H1 (cell line): ENCODE measurements around the gene PLGRKT. TPM values are rescaled to one million over a fixed set of nuclear protein-coding genes. Genes with fewer than 3 reads are reported as not detected.
"Not testable (repeated sequence)": the region's sequence is repeated elsewhere in the genome, so short reads cannot be mapped to it uniquely, and the experiment has no call there.

Source experiments
- CTCF ChIA-PET: fragments of 300-600 bp; sonication (Branson Sonifier 250); formaldehyde crosslinking; loops from one replicate; lab custom pipeline; 2021; ENCODE audit not compliant: partially characterized antibody; lab: Charles Lee
- POLR2A ChIA-PET: fragments of 300-600 bp; sonication (Branson Sonifier 250); formaldehyde crosslinking; loops from one replicate; lab custom pipeline; 2021; ENCODE audit warnings: inconsistent platforms; ENCODE audit not compliant: partially characterized antibody; lab: Charles Lee
- DNase-seq, 2 experiments: peaks; one replicate each; pipeline versions ENCODE4 v3.0.0 to v3.0.0-alpha.2; 2010 to 2022; ENCODE audit warnings: low spot score in 2 of 2, low read depth in 1 of 2, mixed read lengths in 1 of 2
- FAIRE-seq: peaks from 2 replicates; lab custom pipeline; 2011; peaks lifted over from hg19 to GRCh38; lab: Jason Lieb, UNC
- H2AFZ ChIP-seq: 2 replicates; pipeline ENCODE4 v1.8.1; 2012; ENCODE audit warnings: low read length, inconsistent platforms
- H2AK5ac ChIP-seq: 2 replicates; pipeline ENCODE4 v1.6.1; 2013; ENCODE audit warnings: low read depth, low read length
- H2BK120ac ChIP-seq: replicated peaks from 2 replicates; pipeline ENCODE3; 2013; ENCODE audit warnings: low read depth, low read length, inconsistent platforms
- H2BK12ac ChIP-seq: 2 replicates; pipeline ENCODE4 v1.6.1; 2013; ENCODE audit warnings: low read depth, low read length
- H2BK15ac ChIP-seq: 2 replicates; pipeline ENCODE4 v1.6.1; 2013; ENCODE audit warnings: low read length
- H2BK20ac ChIP-seq: 2 replicates; pipeline ENCODE4 v1.6.1; 2013; ENCODE audit warnings: low read length
- H2BK5ac ChIP-seq: 2 replicates; pipeline ENCODE4 v1.6.1; 2013; ENCODE audit warnings: low read depth, low read length
- H3K14ac ChIP-seq: 2 replicates; pipeline ENCODE4 v1.6.1; 2013; ENCODE audit warnings: inconsistent platforms; ENCODE audit not compliant: insufficient read length
- H3K18ac ChIP-seq: 2 replicates; pipeline ENCODE4 v1.6.1; 2013; ENCODE audit warnings: low read length; ENCODE audit errors: extremely low read depth
- H3K23ac ChIP-seq: 2 replicates; pipeline ENCODE4 v1.6.1; 2013; ENCODE audit warnings: inconsistent platforms; ENCODE audit not compliant: insufficient read length
- H3K23me2 ChIP-seq: 2 replicates; pipeline ENCODE4 v1.6.1; 2013; ENCODE audit warnings: low read depth, low read length
- H3K27ac ChIP-seq: 2 replicates; pipeline ENCODE4 v1.6.1; 2011; ENCODE audit warnings: low read depth, low read length, inconsistent platforms
- H3K27me3 ChIP-seq, 4 experiments: replicated peaks in 1 of 4; 1 replicate in 1 of 4; 2 replicates in 3 of 4; pipeline versions ENCODE4 v1.6.1 to v1.8.1; 2011 to 2013; ENCODE audit warnings: low read length in 3 of 4, mild to moderate bottlenecking in 3 of 4, inconsistent platforms in 2 of 4, mixed read lengths in 2 of 4, moderate library complexity in 1 of 4; ENCODE audit not compliant: control insufficient read depth in 3 of 4, insufficient read depth in 3 of 4; ENCODE audit errors: extremely low read depth in 1 of 4
- H3K36me3 ChIP-seq, 4 experiments: 2 replicates each; pipeline versions ENCODE4 v1.6.1 to v1.8.1; 2011 to 2013; ENCODE audit warnings: mild to moderate bottlenecking in 4 of 4, low read length in 3 of 4, moderate library complexity in 2 of 4, control low read depth in 1 of 4, inconsistent platforms in 1 of 4; ENCODE audit not compliant: insufficient read depth in 4 of 4, control insufficient read depth in 2 of 4
- H3K4ac ChIP-seq: replicated peaks from 2 replicates; pipeline ENCODE3; 2013; ENCODE audit warnings: low read length, low read depth, mixed read lengths, inconsistent platforms; ENCODE audit not compliant: insufficient read length
- H3K4me1 ChIP-seq, 4 experiments: replicated peaks in 1 of 4; 1 replicate in 1 of 4; 2 replicates in 3 of 4; pipeline versions ENCODE4 v1.6.1 to v1.8.1; 2011 to 2013; ENCODE audit warnings: low read length in 3 of 4, inconsistent platforms in 2 of 4, mixed read lengths in 1 of 4; ENCODE audit not compliant: insufficient read depth in 4 of 4, control insufficient read depth in 3 of 4
- H3K4me2 ChIP-seq, 2 experiments: 2 replicates each; pipeline versions ENCODE4 v1.6.1 to v1.8.1; 2011 to 2013; ENCODE audit warnings: low read depth in 2 of 2, low read length in 2 of 2, control low read depth in 1 of 2, inconsistent platforms in 1 of 2, mild to moderate bottlenecking in 1 of 2; ENCODE audit not compliant: insufficient read depth in 1 of 2
- H3K4me3 ChIP-seq, 4 experiments: fragments of 200-600, 300-600 bp in 1 of 4; sonication (generic), shearing (Covaris generic), sonication (Bioruptor Twin) in 1 of 4; 2 replicates each; pipeline versions ENCODE4 v1.5.1 to v1.8.1; 2011 to 2016; ENCODE audit warnings: low read length in 4 of 4, low read depth in 3 of 4, control low read depth in 2 of 4, inconsistent platforms in 2 of 4, mild to moderate bottlenecking in 2 of 4, mixed read lengths in 1 of 4, moderate library complexity in 1 of 4; ENCODE audit not compliant: insufficient read depth in 2 of 4; ENCODE audit errors: extremely low read depth in 1 of 4
- H3K56ac ChIP-seq: replicated peaks from 2 replicates; pipeline ENCODE3; 2013; ENCODE audit warnings: low read depth, mild to moderate bottlenecking, mixed read lengths, low read length, inconsistent platforms; ENCODE audit not compliant: insufficient read length
- H3K79me1 ChIP-seq: 2 replicates; pipeline ENCODE4 v1.6.1; 2013; ENCODE audit warnings: low read depth, low read length, control low read depth
- H3K79me2 ChIP-seq, 2 experiments: 2 replicates each; pipeline versions ENCODE4 v1.6.1 to v1.8.1; 2012 to 2013; ENCODE audit warnings: low read length in 2 of 2, mild to moderate bottlenecking in 2 of 2, inconsistent platforms in 1 of 2; ENCODE audit not compliant: insufficient read depth in 2 of 2, control insufficient read depth in 1 of 2
- H3K9ac ChIP-seq, 4 experiments: replicated peaks in 1 of 4; 1 replicate in 1 of 4; 2 replicates in 3 of 4; pipeline versions ENCODE4 v1.6.1 to v1.8.1; 2011 to 2013; ENCODE audit warnings: low read depth in 3 of 4, low read length in 3 of 4, control low read depth in 2 of 4, mild to moderate bottlenecking in 2 of 4, moderate library complexity in 2 of 4, inconsistent platforms in 1 of 4; ENCODE audit errors: extremely low read depth in 1 of 4
- H3K9me3 ChIP-seq, 2 experiments: 2 replicates each; pipeline versions ENCODE4 v1.6.1 to v1.8.1; 2012 to 2013; ENCODE audit warnings: mild to moderate bottlenecking in 2 of 2, moderate library complexity in 2 of 2, control low read depth in 1 of 2, inconsistent platforms in 1 of 2, low read depth in 1 of 2, low read length in 1 of 2, mixed read lengths in 1 of 2; ENCODE audit not compliant: insufficient read depth in 2 of 2
- H4K20me1 ChIP-seq, 2 experiments: replicated peaks in 1 of 2; 2 replicates each; pipeline versions ENCODE3 to v1.8.1; 2011 to 2013; ENCODE audit warnings: inconsistent platforms in 2 of 2, low read length in 2 of 2, mild to moderate bottlenecking in 1 of 2; ENCODE audit not compliant: insufficient read depth in 2 of 2, control insufficient read depth in 1 of 2
- H4K5ac ChIP-seq: 2 replicates; pipeline ENCODE4 v1.6.1; 2013; ENCODE audit warnings: low read length, low read depth, mixed read lengths, inconsistent platforms; ENCODE audit not compliant: insufficient read length
- H4K8ac ChIP-seq: 2 replicates; pipeline ENCODE4 v1.8.0; 2013; ENCODE audit warnings: mild to moderate bottlenecking, moderate library complexity, low read length, inconsistent platforms; ENCODE audit not compliant: insufficient read depth; ENCODE audit errors: extremely low read depth
- H4K91ac ChIP-seq: replicated peaks from 2 replicates; pipeline ENCODE3; 2013; ENCODE audit warnings: low read length, mixed read lengths, inconsistent platforms; ENCODE audit not compliant: insufficient read length
- WGBS, 2 experiments: shearing (Covaris generic) in 1 of 2; methylation state at CpG; one replicate each; pipeline versions ENCODE4 v1.1.6 to v1.1.7; 2013 to 2015; ENCODE audit warnings: low lambda C conversion rate in 2 of 2, mixed read lengths in 2 of 2, inconsistent platforms in 1 of 2, low coverage in 1 of 2, missing lambda C conversion rate in 1 of 2; ENCODE audit not compliant: insufficient replicate concordance in 2 of 2, insufficient coverage in 1 of 2, insufficient read length in 1 of 2; ENCODE audit errors: extremely low coverage in 1 of 2, missing lambda C conversion rate in 1 of 2; 5-methylcytosine and 5-hydroxymethylcytosine counted together
- polyA plus RNA-seq, 7 experiments: library from polyadenylated mRNA; depleted of rRNA in 3 of 7; stranded (reverse) in 5 of 7; unstranded in 2 of 7; fragments of >200 nt in 5 of 7; fragments of 200-250 nt in 2 of 7; gene quantifications; 1 replicate in 5 of 7; 2 replicates in 1 of 7; 4 replicates in 1 of 7; pipeline versions ENCODE4 v1.2.1 to v1.2.3, GENCODE V29; 2011 to 2013; ENCODE audit warnings: missing spikeins in 2 of 7, mixed read lengths in 2 of 7
- total RNA-seq: library from RNA; stranded (reverse); fragmentation: NEBNext Ultra II Directional; extraction: Animal tissue kit (Norgen Biotek cat#: 25700); gene quantifications from 2 replicates; pipeline ENCODE4 v1.2.1, GENCODE V29; 2021

Gene PLGRKT
- total and polyA plus RNA-seq, 2 of the 8 experiments (the other 6 are each of a cell fraction or from before 2014, with no cell fraction given): 5.4 to 15.7 TPM

DNA sequence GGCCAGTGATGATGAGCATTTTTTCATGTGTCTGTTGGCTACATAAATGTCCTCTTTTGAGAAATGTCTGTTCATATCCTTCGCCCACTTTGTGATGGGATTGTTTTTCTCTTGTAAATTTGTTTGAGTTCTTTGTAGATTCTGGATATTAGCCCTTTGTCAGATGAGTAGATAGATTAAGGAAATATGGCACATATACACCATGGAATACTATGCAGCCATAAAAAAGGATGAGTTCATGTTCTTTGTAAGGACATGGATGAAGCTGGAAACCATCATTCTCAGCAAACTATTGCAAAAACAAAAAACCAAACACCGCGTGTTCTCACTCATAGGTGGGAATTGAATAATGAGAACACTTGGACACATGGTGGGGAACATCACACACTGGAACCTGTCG is 7.4 kb upstream of the PLGRKT start:
- H3K4me1 ChIP-seq, H3K36me3 ChIP-seq, H2BK12ac ChIP-seq, POLR2A ChIA-PET, CTCF ChIA-PET, H3K4me2 ChIP-seq, H2BK15ac ChIP-seq, H4K20me1 ChIP-seq, H3K18ac ChIP-seq, H2BK120ac ChIP-seq, H3K27me3 ChIP-seq, H3K9me3 ChIP-seq, H3K23me2 ChIP-seq, H3K56ac ChIP-seq, H2BK5ac ChIP-seq, H3K23ac ChIP-seq, FAIRE-seq, H3K4me3 ChIP-seq, H3K4ac ChIP-seq, H3K9ac ChIP-seq, H2AK5ac ChIP-seq, H3K27ac ChIP-seq, H4K8ac ChIP-seq, H3K14ac ChIP-seq, H2BK20ac ChIP-seq, H4K5ac ChIP-seq, H4K91ac ChIP-seq, H3K79me2 ChIP-seq, DNase-seq, H2AFZ ChIP-seq, H3K79me1 ChIP-seq: not testable (repeated sequence)
- WGBS, 2 experiments: 97% methylated on average over 3 of the region's 4 CpGs; no CpG with 5 or more reads in 1 of the 2 experiments
